Liver (tissue), 9 donors: ENCODE data around the gene LRRC37A3. TPM values are rescaled to one million over a fixed set of nuclear protein-coding genes. Genes with fewer than 3 reads are reported as not detected.
"Not testable (repeated sequence)": the region's sequence is repeated elsewhere in the genome, so short reads cannot be mapped to it uniquely, and the experiment has no call there.

Experiments used
- DNase-seq: peaks from one replicate; pipeline ENCODE4 v3.0.0-alpha.2; 2017; ENCODE audit warnings: low spot score
- H3K27ac ChIP-seq, 2 donors: one replicate each; pipeline ENCODE4 v1.7.0; 2013; ENCODE audit warnings: inconsistent platforms in 2 of 2, low read length in 2 of 2, control low read depth in 1 of 2, low read depth in 1 of 2, mild to moderate bottlenecking in 1 of 2
- H3K27me3 ChIP-seq, 4 donors: one replicate each; pipeline versions ENCODE4 v1.6.1 to v1.7.0; 2013; ENCODE audit warnings: low read length in 3 of 4, inconsistent platforms in 1 of 4, mild to moderate bottlenecking in 1 of 4, moderate library complexity in 1 of 4; ENCODE audit not compliant: control insufficient read depth in 4 of 4, insufficient read depth in 4 of 4
- H3K36me3 ChIP-seq, 4 donors: one replicate each; pipeline versions ENCODE4 v1.6.1 to v1.7.0; 2013; ENCODE audit warnings: low read length in 3 of 4, mild to moderate bottlenecking in 3 of 4, low read depth in 1 of 4, moderate library complexity in 1 of 4; ENCODE audit not compliant: control insufficient read depth in 4 of 4, insufficient read depth in 3 of 4
- H3K4me1 ChIP-seq, 4 donors: one replicate each; pipeline versions ENCODE4 v1.6.1 to v1.7.0; 2013; ENCODE audit warnings: low read length in 3 of 4, mild to moderate bottlenecking in 3 of 4, moderate library complexity in 1 of 4; ENCODE audit not compliant: control insufficient read depth in 4 of 4, insufficient read depth in 4 of 4
- H3K4me3 ChIP-seq, 3 donors: one replicate each; pipeline versions ENCODE4 v1.6.1 to v1.7.0; 2013; ENCODE audit warnings: low read length in 3 of 3, control low read depth in 1 of 3, low read depth in 1 of 3, mild to moderate bottlenecking in 1 of 3
- H3K9ac ChIP-seq, 2 donors: one replicate each; pipeline ENCODE4 v1.7.0; 2013; ENCODE audit warnings: low read length in 2 of 2, mild to moderate bottlenecking in 2 of 2, moderate library complexity in 2 of 2, control low read depth in 1 of 2, low read depth in 1 of 2
- H3K9me3 ChIP-seq, 4 donors: one replicate each; pipeline versions ENCODE4 v1.6.1 to v1.7.0; 2013; ENCODE audit warnings: low read length in 3 of 4; ENCODE audit not compliant: control insufficient read depth in 4 of 4
- CTCF ChIP-seq: fragments of 150-350 bp; IDR thresholded peaks from 2 replicates; pipeline ENCODE4 v1.5.1; 2017; ENCODE audit warnings: improper control_type of control experiment, low read depth, low read length; ENCODE audit not compliant: missing input control
- GABPA ChIP-seq, 2 donors: IDR thresholded peaks in 1 of 2; conservative IDR thresholded peaks in 1 of 2; 2 replicates each; pipeline ENCODE4 v1.6.1; 2016; ENCODE audit warnings: antibody characterized with exemption in 2 of 2, mild to moderate bottlenecking in 1 of 2, moderate library complexity in 1 of 2
- NR2F2 ChIP-seq: IDR thresholded peaks from 2 replicates; pipeline ENCODE4 v1.6.1; 2016; ENCODE audit warnings: antibody characterized with exemption
- RAD21 ChIP-seq, 2 donors: IDR thresholded peaks; 2 replicates each; pipeline ENCODE4 v1.6.1; 2016; ENCODE audit warnings: antibody characterized with exemption in 2 of 2, mild to moderate bottlenecking in 2 of 2
- RXRA ChIP-seq, 2 donors: IDR thresholded peaks; 2 replicates each; pipeline ENCODE4 v1.6.1; 2017 to 2018; ENCODE audit warnings: antibody characterized with exemption in 2 of 2, mild to moderate bottlenecking in 1 of 2
- SP1 ChIP-seq: IDR thresholded peaks from 2 replicates; pipeline ENCODE4 v1.6.1; 2018; ENCODE audit warnings: antibody characterized with exemption, mild to moderate bottlenecking
- YY1 ChIP-seq: IDR thresholded peaks from 2 replicates; pipeline ENCODE4 v1.6.1; 2016; ENCODE audit warnings: antibody characterized with exemption, mild to moderate bottlenecking
- WGBS: extraction: QIAGEN DNeasy Blood & Tissue Kit; methylation state at CpG from one replicate; pipeline ENCODE4 v1.1.7; 2013; 5-methylcytosine and 5-hydroxymethylcytosine counted together
- polyA plus RNA-seq, 2 donors: library from polyadenylated mRNA; stranded (reverse) in 1 of 2; unstranded in 1 of 2; fragments of 200-250 nt in 1 of 2; fragments of >200 nt in 1 of 2; fragmentation: Nextera tagmentation in 1 of 2; extraction: Ambion mirVana in 1 of 2; gene quantifications; one replicate each; pipeline versions ENCODE4 v1.2.1 to v1.2.3, GENCODE V29; 2013 to 2015
- total RNA-seq, 2 donors: library from RNA; depleted of rRNA; stranded (reverse); fragments of >200 nt; gene quantifications; one replicate each; pipeline ENCODE4 v1.2.3, GENCODE V29; 2014
- TF ChIP-seq, protein P1 (sequence below): IDR thresholded peaks from 2 replicates; pipeline ENCODE4 v1.6.1; 2016; ENCODE audit warnings: antibody characterized with exemption
- TF ChIP-seq, protein P2 (sequence below): IDR thresholded peaks from 2 replicates; pipeline ENCODE4 v1.6.1; 2016; ENCODE audit warnings: antibody characterized with exemption, mild to moderate bottlenecking
- donor health status: healthy.
- donor health status: healthy.
- donor health status: healthy.
- donor health status: healthy.
- donor health status: healthy.

The LRRC37A3 gene
- 1 to 10 TPM; 4.5 TPM for total RNA-seq
- 1 to 10 TPM in 1 of 2 donors, under 1 TPM in 1; 0.46 to 1.6 TPM for polyA plus RNA-seq

- Histone ChIP-seq H3K4me3 (peak within 1 kb of the TSS in 2 of 3 donors; percentile 60 to 69), H3K27ac (peak within 1 kb of the TSS; percentile 82 to 87), H3K9ac (peak within 1 kb of the TSS in 1 of 2 donors; percentile 71)
- DNase-seq, result peak; percentile 100
- not testable (repeated sequence) for H3K27me3 ChIP-seq, H3K36me3 ChIP-seq, H3K4me1 ChIP-seq, H3K9me3 ChIP-seq
- 2% methylated on average over 68 of the region's 70 CpGs for WGBS
- TF ChIP-seq RAD21 (IDR thresholded peaks at IDR 0.05), result peak; percentile 44 to 62
- peak; percentile 87 for TF ChIP-seq CTCF
- peak; percentile 97 for TF ChIP-seq YY1
Measured at GRCh38 chr17:64919289-64920025, at the start of gene LRRC37A3. Gene LRRC37A3, minus strand, starts transcription at chr17:64919478. Its CDS starts 22,221 bp downstream, at chr17:64897257.

GRCh38 chr17:64965873-64966287 lies 46.6 kb upstream of the LRRC37A3 start:
- TF ChIP-seq SP1, result peak; percentile 55
- TF ChIP-seq, protein P1, sequence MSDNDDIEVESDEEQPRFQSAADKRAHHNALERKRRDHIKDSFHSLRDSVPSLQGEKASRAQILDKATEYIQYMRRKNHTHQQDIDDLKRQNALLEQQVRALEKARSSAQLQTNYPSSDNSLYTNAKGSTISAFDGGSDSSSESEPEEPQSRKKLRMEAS, result peak; percentile 30
- peak; percentile 27 for TF ChIP-seq CTCF
- TF ChIP-seq RXRA (IDR thresholded peaks at IDR 0.05), result peak; percentile 4 to 16
- TF ChIP-seq GABPA (IDR thresholded peaks at IDR 0.05 in 1 of 2, conservative IDR thresholded peaks at IDR 0.05 in 1 of 2), result peak in 1 of 2 donors; percentile 13
- peak; percentile 59 to 62 for TF ChIP-seq RAD21 (IDR thresholded peaks at IDR 0.05)
- TF ChIP-seq, protein P2, sequence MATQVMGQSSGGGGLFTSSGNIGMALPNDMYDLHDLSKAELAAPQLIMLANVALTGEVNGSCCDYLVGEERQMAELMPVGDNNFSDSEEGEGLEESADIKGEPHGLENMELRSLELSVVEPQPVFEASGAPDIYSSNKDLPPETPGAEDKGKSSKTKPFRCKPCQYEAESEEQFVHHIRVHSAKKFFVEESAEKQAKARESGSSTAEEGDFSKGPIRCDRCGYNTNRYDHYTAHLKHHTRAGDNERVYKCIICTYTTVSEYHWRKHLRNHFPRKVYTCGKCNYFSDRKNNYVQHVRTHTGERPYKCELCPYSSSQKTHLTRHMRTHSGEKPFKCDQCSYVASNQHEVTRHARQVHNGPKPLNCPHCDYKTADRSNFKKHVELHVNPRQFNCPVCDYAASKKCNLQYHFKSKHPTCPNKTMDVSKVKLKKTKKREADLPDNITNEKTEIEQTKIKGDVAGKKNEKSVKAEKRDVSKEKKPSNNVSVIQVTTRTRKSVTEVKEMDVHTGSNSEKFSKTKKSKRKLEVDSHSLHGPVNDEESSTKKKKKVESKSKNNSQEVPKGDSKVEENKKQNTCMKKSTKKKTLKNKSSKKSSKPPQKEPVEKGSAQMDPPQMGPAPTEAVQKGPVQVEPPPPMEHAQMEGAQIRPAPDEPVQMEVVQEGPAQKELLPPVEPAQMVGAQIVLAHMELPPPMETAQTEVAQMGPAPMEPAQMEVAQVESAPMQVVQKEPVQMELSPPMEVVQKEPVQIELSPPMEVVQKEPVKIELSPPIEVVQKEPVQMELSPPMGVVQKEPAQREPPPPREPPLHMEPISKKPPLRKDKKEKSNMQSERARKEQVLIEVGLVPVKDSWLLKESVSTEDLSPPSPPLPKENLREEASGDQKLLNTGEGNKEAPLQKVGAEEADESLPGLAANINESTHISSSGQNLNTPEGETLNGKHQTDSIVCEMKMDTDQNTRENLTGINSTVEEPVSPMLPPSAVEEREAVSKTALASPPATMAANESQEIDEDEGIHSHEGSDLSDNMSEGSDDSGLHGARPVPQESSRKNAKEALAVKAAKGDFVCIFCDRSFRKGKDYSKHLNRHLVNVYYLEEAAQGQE, result peak; percentile 18
- TF ChIP-seq NR2F2, result peak; percentile 12
- WGBS, result under 1% methylated on average over 35 of the region's 35 CpGs
- H3K36me3 ChIP-seq, H3K27me3 ChIP-seq, H3K9me3 ChIP-seq: not testable (repeated sequence)
- Histone ChIP-seq H3K27ac (peak overlapping the region; percentile 60 to 78), H3K9ac (peak overlapping the region; percentile 60 to 72), H3K4me3 (peak overlapping the region in 1 of 3 donors; percentile 37), H3K4me1 (peaks cover 2 to 13% (median 10%) of the 10 kb centered on the region in 4 donors)
- DNase-seq, result peak; percentile 43

DNA sequence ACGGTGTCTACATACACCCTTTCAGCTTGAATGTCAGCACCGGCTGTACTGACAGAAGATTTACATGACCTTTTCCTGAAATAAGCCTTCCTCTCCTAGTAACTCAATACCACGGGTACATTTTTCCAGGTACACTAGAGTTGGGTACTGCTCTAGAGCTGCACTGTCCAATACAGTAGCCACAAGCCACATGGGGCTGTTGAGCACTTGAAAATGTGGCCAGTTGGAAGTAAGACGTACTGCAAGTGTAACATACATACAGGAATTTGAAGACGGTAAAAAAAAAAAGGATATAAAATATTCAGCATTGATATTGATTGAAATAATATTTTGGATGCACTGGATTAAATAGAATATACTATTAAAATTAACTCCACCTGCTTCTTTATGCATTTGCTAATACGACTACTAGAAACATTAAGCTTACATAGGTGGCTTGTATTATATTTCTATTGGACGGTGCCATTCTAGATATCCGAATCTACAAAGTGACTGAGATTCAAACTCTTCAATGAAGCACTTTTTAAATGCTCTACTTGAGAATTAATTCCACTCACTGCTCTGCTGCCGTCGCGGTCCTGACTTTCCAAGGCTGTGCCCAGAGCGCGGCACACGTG lies 46.1 kb upstream of the LRRC37A3 start:
- Histone ChIP-seq H3K27ac (peak overlapping the region; percentile 60 to 78), H3K4me3 (peak overlapping the region in 1 of 3 donors; percentile 37), H3K9ac (peak overlapping the region in 1 of 2 donors; percentile 49), H3K4me1 (peaks cover 2 to 13% (median 10%) of the 10 kb centered on the region in 4 donors)
- not testable (repeated sequence) for H3K36me3 ChIP-seq, DNase-seq, H3K9me3 ChIP-seq, H3K27me3 ChIP-seq
- 65% methylated on average over 10 of the region's 14 CpGs for WGBS
